BLaER1 treated with 17β-estradiol and CSF1 and Interleukin-3, amounts not matched to agents 10 nM and 100 nM (cell line): ENCODE results near the gene EXOC6B.

ENCODE experiments used
- H3K27ac ChIP-seq, 11 experiments: shearing (Covaris generic); formaldehyde crosslinking; 2 replicates each; pipeline ENCODE4 v1.8.1; 2022
- H3K27me3 ChIP-seq, 11 experiments: shearing (Covaris generic); formaldehyde crosslinking; 2 replicates each; pipeline ENCODE4 v1.8.1; 2022
- H3K36me3 ChIP-seq, 11 experiments: shearing (Covaris generic); formaldehyde crosslinking; 2 replicates each; pipeline ENCODE4 v1.8.1; 2022
- H3K4me1 ChIP-seq, 10 experiments: shearing (Covaris generic); formaldehyde crosslinking; 2 replicates each; pipeline ENCODE4 v1.8.1; 2022
- H3K4me2 ChIP-seq, 11 experiments: shearing (Covaris generic); formaldehyde crosslinking; 2 replicates each; pipeline ENCODE4 v1.8.1; 2022
- H3K4me3 ChIP-seq, 10 experiments: shearing (Covaris generic); formaldehyde crosslinking; 2 replicates each; pipeline ENCODE4 v1.8.1; 2022
- H3K9ac ChIP-seq, 11 experiments: shearing (Covaris generic); formaldehyde crosslinking; 2 replicates each; pipeline ENCODE4 v1.8.1; 2022
- H3K9me3 ChIP-seq, 11 experiments: shearing (Covaris generic); formaldehyde crosslinking; replicated peaks in 1 of 11; 2 replicates each; pipeline ENCODE4 v1.8.1; 2022
- H4K20me1 ChIP-seq, 11 experiments: shearing (Covaris generic); formaldehyde crosslinking; 2 replicates each; pipeline ENCODE4 v1.8.1; 2022
- Cebpa-rat ChIP-seq, 11 experiments: shearing (Covaris generic); IDR thresholded peaks; 2 replicates each; pipeline ENCODE4 v1.8.1; 2022

The EXOC6B gene

GRCh38 chr2:72849138-72849462 lies 23.3 kb upstream of the EXOC6B start:
- H3K4me1 ChIP-seq, result peaks cover 0 to 8% (median 0%) of the 10 kb centered on the region in 10 experiments; a peak in 2 of 20 replicates
- H3K4me2 ChIP-seq, result no peak overlapping the region
- no peak overlapping the region for H3K4me3 ChIP-seq
- H4K20me1 ChIP-seq, result no peaks in the 10 kb centered on the region
- no peak overlapping the region for H3K9ac ChIP-seq
- H3K27ac ChIP-seq, result no peak overlapping the region
- H3K9me3 ChIP-seq, result no peaks in the 10 kb centered on the region
- no peak for TF ChIP-seq Cebpa-rat (IDR thresholded peaks at IDR 0.05)
- H3K27me3 ChIP-seq, result no peaks in the 10 kb centered on the region
- H3K36me3 ChIP-seq, result no peaks in the 10 kb centered on the region

DNA sequence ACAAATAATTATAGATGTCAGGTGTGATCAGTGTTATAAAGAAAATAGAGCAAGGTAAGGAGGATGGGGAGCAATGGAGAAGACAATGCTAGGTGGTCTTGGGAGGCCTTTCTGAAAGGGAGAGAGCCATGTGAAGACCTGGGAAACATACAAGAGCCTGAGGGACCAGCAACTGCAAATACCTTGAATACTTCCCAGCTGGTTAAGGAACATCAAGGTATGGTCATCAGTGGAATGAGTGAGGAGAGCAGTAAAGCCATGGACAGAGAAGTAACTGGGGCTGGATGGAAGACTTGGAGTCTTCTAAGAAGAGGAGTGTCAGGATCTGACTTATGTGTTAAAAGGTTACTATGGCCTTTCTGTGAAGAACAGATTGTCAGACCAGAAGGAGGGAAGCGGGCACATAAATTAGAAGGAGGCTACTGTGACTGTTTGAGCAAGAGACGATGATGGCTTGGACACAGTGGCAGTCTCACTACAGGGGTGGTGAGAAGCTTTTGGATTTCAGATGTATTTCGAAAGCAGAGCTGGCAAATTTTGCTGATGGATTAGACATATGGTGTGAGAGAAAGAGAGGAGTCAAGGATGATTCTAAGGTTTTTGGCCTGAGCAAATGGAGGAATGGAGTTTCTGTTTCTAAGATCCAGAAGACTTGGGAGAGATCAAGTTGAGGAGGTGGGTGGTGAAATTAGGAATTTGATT lies 22.8 kb upstream of the EXOC6B start:
- H3K4me2 ChIP-seq, result no peak overlapping the region
- no peak overlapping the region for H3K9ac ChIP-seq
- peaks cover 0 to 8% (median 0%) of the 10 kb centered on the region in 10 experiments; a peak in 2 of 20 replicates for H3K4me1 ChIP-seq
- TF ChIP-seq Cebpa-rat (IDR thresholded peaks at IDR 0.05), result no peak
- H3K9me3 ChIP-seq, result no peaks in the 10 kb centered on the region
- no peaks in the 10 kb centered on the region for H4K20me1 ChIP-seq
- H3K4me3 ChIP-seq, result no peak overlapping the region
- no peak overlapping the region for H3K27ac ChIP-seq
- H3K36me3 ChIP-seq, result no peaks in the 10 kb centered on the region
- H3K27me3 ChIP-seq, result no peaks in the 10 kb centered on the region

DNA sequence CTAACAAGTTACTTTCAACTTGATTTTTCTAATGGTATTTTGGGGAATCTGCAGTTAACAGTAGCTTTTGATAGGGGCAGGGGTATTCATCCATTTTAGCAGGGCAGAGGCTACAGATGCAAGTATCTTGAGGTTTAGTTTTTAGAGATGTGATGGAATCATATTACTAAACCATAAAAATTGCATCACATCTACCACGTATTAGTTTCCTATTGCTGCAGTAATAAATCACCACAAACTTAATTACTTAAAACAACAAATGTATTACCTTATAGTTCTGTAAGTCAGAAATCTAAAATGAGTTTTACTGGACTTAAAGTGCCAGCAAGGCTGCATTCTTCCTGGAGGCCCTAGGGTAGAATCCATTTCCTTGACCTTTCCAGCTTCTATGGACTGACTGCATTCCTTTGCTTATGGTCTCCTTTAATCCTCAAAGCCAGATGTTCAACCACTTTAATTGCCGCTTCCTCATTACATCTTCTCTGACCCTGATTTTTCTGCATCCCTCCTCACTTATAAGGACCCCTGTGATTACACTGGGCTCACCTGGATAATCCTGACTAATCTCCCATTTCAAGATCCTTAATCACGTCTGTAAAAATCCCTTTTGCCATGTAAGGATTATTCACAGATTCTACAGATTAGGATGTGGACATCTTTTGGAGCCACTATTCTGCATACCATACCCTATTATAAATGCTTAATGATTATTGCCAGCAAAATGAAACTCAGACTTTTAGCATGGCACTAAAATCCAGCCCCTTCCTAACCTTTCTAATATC lies 21.9 kb upstream of the EXOC6B start:
- Histone ChIP-seq H3K27me3 (no peaks in the 10 kb centered on the region), H3K36me3 (no peaks in the 10 kb centered on the region), H3K4me2 (no peak overlapping the region), H3K4me1 (peaks cover 0 to 8% (median 0%) of the 10 kb centered on the region in 10 experiments; a peak in 2 of 20 replicates), H3K9me3 (no peaks in the 10 kb centered on the region), H3K4me3 (no peak overlapping the region), H3K9ac (no peak overlapping the region), H4K20me1 (no peaks in the 10 kb centered on the region), H3K27ac (no peak overlapping the region)
- no peak for TF ChIP-seq Cebpa-rat (IDR thresholded peaks at IDR 0.05)

- no peaks in the 10 kb centered on the region for H3K9me3 ChIP-seq
- no peak overlapping the region for H3K27ac ChIP-seq
- no peaks in the 10 kb centered on the region for H4K20me1 ChIP-seq
- H3K4me2 ChIP-seq, result no peak overlapping the region
- no peak for TF ChIP-seq Cebpa-rat (IDR thresholded peaks at IDR 0.05)
- H3K27me3 ChIP-seq, result no peaks in the 10 kb centered on the region
- H3K36me3 ChIP-seq, result no peaks in the 10 kb centered on the region
- H3K9ac ChIP-seq, result no peak overlapping the region
- H3K4me1 ChIP-seq, result peaks cover 0 to 8% (median 0%) of the 10 kb centered on the region in 10 experiments; a peak in 2 of 20 replicates
- no peak overlapping the region for H3K4me3 ChIP-seq
Observed at GRCh38 chr2:72846171-72847095, 20.6 kb upstream of the EXOC6B start.

DNA sequence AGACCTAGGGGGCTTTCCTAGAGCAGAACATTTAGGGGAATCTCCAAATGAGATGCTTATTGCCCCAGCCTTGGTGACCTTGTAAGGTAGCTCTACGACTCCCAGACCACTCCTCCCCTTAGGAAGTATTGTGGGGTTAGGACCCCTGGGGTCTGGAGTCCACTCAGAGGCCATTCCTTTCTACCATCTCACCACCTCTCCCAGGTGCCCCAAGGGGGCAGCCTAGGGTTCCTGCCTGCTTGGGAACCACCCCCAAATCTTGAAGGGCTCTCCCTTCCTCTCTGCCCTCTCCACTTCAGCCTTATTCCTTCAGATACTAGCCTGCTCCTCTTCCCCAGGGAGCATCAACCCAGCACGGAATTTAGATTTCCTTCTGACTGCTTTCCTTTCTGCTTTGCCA lies 17.5 kb upstream of the EXOC6B start:
- Histone ChIP-seq H3K36me3 (no peaks in the 10 kb centered on the region), H3K4me1 (peaks cover 0 to 8% (median 0%) of the 10 kb centered on the region in 10 experiments; a peak in 2 of 20 replicates)

DNA sequence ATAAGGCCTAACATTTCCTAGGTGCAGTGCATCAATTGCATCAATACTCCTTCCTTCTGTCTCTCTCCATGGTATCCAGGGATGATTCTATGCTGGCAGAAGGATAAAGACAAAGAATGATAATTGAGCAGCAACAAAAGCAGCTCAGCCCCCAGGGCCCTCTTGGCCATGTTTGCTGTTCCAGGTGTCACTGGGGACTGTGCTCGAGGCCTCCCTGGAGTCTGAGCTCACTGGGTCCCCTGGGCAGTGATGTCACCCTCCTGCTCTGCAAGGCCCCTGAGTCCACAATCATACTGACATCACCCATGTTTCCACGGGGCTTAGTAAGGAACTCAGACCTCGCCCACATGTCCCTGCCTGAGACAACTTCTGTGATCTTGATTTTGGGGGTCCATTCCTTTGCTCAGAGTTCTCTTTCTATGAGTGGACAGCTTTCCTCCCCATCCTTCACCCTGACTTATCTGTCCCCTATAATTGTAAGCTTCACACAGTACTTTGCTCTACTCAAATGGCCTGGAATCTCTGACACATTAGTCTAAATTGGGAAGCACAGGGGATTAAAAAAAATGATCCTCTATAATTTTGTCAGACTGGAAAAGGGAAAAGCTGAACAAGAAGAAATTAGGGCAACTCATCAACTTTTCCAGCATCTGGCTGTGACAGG lies 15.8 kb upstream of the EXOC6B start:
- H3K4me2 ChIP-seq, result no peak overlapping the region
- TF ChIP-seq Cebpa-rat (IDR thresholded peaks at IDR 0.05), result no peak
- peaks cover 0 to 6% (median 0%) of the 10 kb centered on the region in 11 experiments; a peak in 1 of 22 replicates for H3K9me3 ChIP-seq
- H4K20me1 ChIP-seq, result no peaks in the 10 kb centered on the region
- no peak overlapping the region for H3K9ac ChIP-seq
- H3K4me1 ChIP-seq, result peaks cover 0 to 6% (median 0%) of the 10 kb centered on the region in 10 experiments; a peak in 2 of 20 replicates
- H3K27me3 ChIP-seq, result no peaks in the 10 kb centered on the region
- H3K36me3 ChIP-seq, result no peaks in the 10 kb centered on the region
- no peak overlapping the region for H3K27ac ChIP-seq
- H3K4me3 ChIP-seq, result no peak overlapping the region

More for the DNA sequence above, 17.5 kb upstream of the EXOC6B start:
- Histone ChIP-seq H4K20me1 (no peaks in the 10 kb centered on the region), H3K27me3 (no peaks in the 10 kb centered on the region), H3K4me2 (no peak overlapping the region), H3K9ac (no peak overlapping the region), H3K4me3 (no peak overlapping the region), H3K9me3 (peaks cover 0 to 6% (median 0%) of the 10 kb centered on the region in 11 experiments; a peak in 1 of 22 replicates), H3K27ac (no peak overlapping the region)
- TF ChIP-seq Cebpa-rat (IDR thresholded peaks at IDR 0.05), result no peak

DNA sequence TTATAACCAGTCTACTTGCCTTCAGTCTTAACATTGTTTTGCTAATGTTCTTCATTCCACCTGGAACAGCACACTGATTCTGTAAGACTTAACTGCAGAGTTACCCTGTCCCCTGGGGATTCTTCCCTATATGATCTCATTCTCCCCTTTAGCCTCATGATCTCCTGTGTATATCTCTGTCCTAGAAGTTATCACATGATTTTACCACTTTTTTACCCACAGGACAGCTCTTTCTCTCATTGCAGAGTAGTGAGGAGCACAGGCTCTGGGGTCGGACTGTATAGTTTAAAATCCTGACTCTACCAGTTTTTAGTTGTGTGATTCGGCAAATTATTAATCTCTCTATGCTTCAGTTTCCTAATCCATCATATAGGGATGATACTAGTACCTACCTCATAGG lies 14.2 kb upstream of the EXOC6B start:
- H3K4me2 ChIP-seq, result no peak overlapping the region
- no peaks in the 10 kb centered on the region for H4K20me1 ChIP-seq
- no peaks in the 10 kb centered on the region for H3K4me1 ChIP-seq
- H3K9me3 ChIP-seq, result peaks cover 0 to 6% (median 0%) of the 10 kb centered on the region in 11 experiments; a peak in 1 of 22 replicates
- H3K36me3 ChIP-seq, result no peaks in the 10 kb centered on the region
- H3K9ac ChIP-seq, result no peak overlapping the region
- no peak for TF ChIP-seq Cebpa-rat (IDR thresholded peaks at IDR 0.05)
- no peak overlapping the region for H3K4me3 ChIP-seq
- H3K27me3 ChIP-seq, result no peaks in the 10 kb centered on the region
- no peak overlapping the region for H3K27ac ChIP-seq

DNA sequence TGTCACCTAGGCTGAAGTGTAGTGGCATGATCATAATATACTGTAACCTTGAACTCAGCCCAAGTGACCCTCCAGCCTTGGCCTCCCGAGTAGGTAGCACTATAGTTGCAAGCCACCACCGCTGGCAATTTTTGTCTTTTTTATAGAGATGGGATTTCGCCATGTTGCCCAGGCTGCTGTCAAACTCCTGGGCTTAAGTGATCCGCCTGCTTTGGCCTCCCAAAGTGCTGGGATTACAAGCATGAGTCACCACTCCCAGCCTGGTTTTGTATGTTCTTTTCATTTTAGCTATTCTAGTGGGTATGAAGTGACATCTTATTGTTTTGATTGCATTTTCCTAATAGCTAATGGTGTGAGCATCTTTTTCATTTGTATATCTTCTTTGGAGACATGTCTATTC lies 11.3 kb upstream of the EXOC6B start:
- H3K4me1 ChIP-seq, result no peaks in the 10 kb centered on the region
- H3K4me3 ChIP-seq, result no peak overlapping the region
- H3K27ac ChIP-seq, result no peak overlapping the region
- H3K9ac ChIP-seq, result no peak overlapping the region
- no peaks in the 10 kb centered on the region for H3K36me3 ChIP-seq
- TF ChIP-seq Cebpa-rat (IDR thresholded peaks at IDR 0.05), result no peak
- H3K27me3 ChIP-seq, result no peaks in the 10 kb centered on the region
- H4K20me1 ChIP-seq, result no peaks in the 10 kb centered on the region
- H3K9me3 ChIP-seq, result peaks cover 0 to 6% (median 0%) of the 10 kb centered on the region in 11 experiments; a peak in 1 of 22 replicates
- no peak overlapping the region for H3K4me2 ChIP-seq
